IPS-18a (cell line): ENCODE measurements around the gene ZNF205.
A peak's percentile ranks its signal among the peaks of the same experiment; 100 is the strongest.

Experiments
- H3K27ac ChIP-seq: one replicate; pipeline ENCODE4 v1.5.1; 2013; ENCODE audit warnings: low read length
- H3K27me3 ChIP-seq: one replicate; pipeline ENCODE4 v1.6.1; 2013; ENCODE audit warnings: mild to moderate bottlenecking, low read length; ENCODE audit not compliant: control insufficient read depth, insufficient read depth
- H3K36me3 ChIP-seq: one replicate; pipeline ENCODE4 v1.6.1; 2013; ENCODE audit warnings: low read depth, low read length; ENCODE audit not compliant: control insufficient read depth
- H3K4me1 ChIP-seq: one replicate; pipeline ENCODE4 v1.6.1; 2013; ENCODE audit warnings: low read depth, low read length; ENCODE audit not compliant: control insufficient read depth
- H3K4me3 ChIP-seq: one replicate; pipeline ENCODE4 v1.5.1; 2013; ENCODE audit warnings: low read length
- H3K9ac ChIP-seq: one replicate; pipeline ENCODE4 v1.6.1; 2013; ENCODE audit warnings: mild to moderate bottlenecking, low read length, moderate library complexity
- H3K9me3 ChIP-seq: one replicate; pipeline ENCODE4 v1.6.1; 2013; ENCODE audit warnings: low read depth, low read length; ENCODE audit not compliant: control insufficient read depth

Gene ZNF205

GRCh38 chr16:3123986-3124886 lies 11.8 kb downstream of the ZNF205 start:
- Histone ChIP-seq H3K36me3 (peaks cover 16% of the 10 kb centered on the region), H3K4me1 (peaks cover 10% of the 10 kb centered on the region), H3K4me3 (peak overlapping the region; percentile 64), H3K9ac (peak overlapping the region; percentile 36), H3K27ac (no peak overlapping the region), H3K27me3 (no peaks in the 10 kb centered on the region), H3K9me3 (no peaks in the 10 kb centered on the region)

- Histone ChIP-seq H3K9me3 (no peaks in the 10 kb centered on the region), H3K27me3 (no peaks in the 10 kb centered on the region), H3K4me1 (peaks cover 10% of the 10 kb centered on the region), H3K4me3 (no peak overlapping the region), H3K27ac (no peak overlapping the region), H3K36me3 (peaks cover 5% of the 10 kb centered on the region), H3K9ac (no peak overlapping the region)
Measured at GRCh38 chr16:3127745-3128144, 15.4 kb downstream of the ZNF205 start.

- Histone ChIP-seq H3K4me3 (no peak overlapping the region), H3K36me3 (peaks cover 5% of the 10 kb centered on the region), H3K9ac (no peak overlapping the region), H3K27me3 (no peaks in the 10 kb centered on the region), H3K27ac (no peak overlapping the region), H3K9me3 (no peaks in the 10 kb centered on the region), H3K4me1 (peaks cover 5% of the 10 kb centered on the region)
Measured at GRCh38 chr16:3129137-3130131, 17.0 kb downstream of the ZNF205 start.

GRCh38 chr16:3131755-3132377 lies 19.5 kb downstream of the ZNF205 start:
- Histone ChIP-seq H3K4me1 (peaks cover 5% of the 10 kb centered on the region), H3K36me3 (peaks cover 5% of the 10 kb centered on the region), H3K27ac (no peak overlapping the region), H3K9me3 (no peaks in the 10 kb centered on the region), H3K4me3 (no peak overlapping the region), H3K9ac (no peak overlapping the region), H3K27me3 (no peaks in the 10 kb centered on the region)

- Histone ChIP-seq H3K9ac (peak overlapping the region; percentile 99), H3K4me3 (peak overlapping the region; percentile 100), H3K36me3 (no peaks in the 10 kb centered on the region), H3K4me1 (no peaks in the 10 kb centered on the region), H3K27me3 (no peaks in the 10 kb centered on the region), H3K27ac (peak overlapping the region; percentile 97), H3K9me3 (no peaks in the 10 kb centered on the region)
Measured at GRCh38 chr16:3133844-3134243, 21.5 kb downstream of the ZNF205 start.

- H3K9ac ChIP-seq = peak within 1 kb of the TSS; percentile 99
- no peaks in the 10 kb centered on the region for H3K4me1 ChIP-seq
- H3K27ac ChIP-seq = peak within 1 kb of the TSS; percentile 97
- H3K4me3 ChIP-seq = peak within 1 kb of the TSS; percentile 100
- no peaks in the 10 kb centered on the region for H3K36me3 ChIP-seq
- H3K9me3 ChIP-seq = no peaks in the 10 kb centered on the region
- no peaks in the 10 kb centered on the region for H3K27me3 ChIP-seq
Measured at GRCh38 chr16:3134338-3135125, 22.1 kb downstream of the ZNF205 start, which contains the start of gene ZNF213. TSS of gene ZNF213 (plus strand) at chr16:3135029. CDS start at chr16:3137281, 2,252 bp downstream.

GRCh38 chr16:3135126-3135715 lies 22.8 kb downstream of the ZNF205 start:
- no peak overlapping the region for H3K27ac ChIP-seq
- H3K4me1 ChIP-seq = no peaks in the 10 kb centered on the region
- H3K27me3 ChIP-seq = no peaks in the 10 kb centered on the region
- peak overlapping the region; percentile 68 for H3K4me3 ChIP-seq
- no peaks in the 10 kb centered on the region for H3K36me3 ChIP-seq
- H3K9me3 ChIP-seq = no peaks in the 10 kb centered on the region
- peak overlapping the region; percentile 46 for H3K9ac ChIP-seq

GRCh38 chr16:3137267-3137666 lies 24.9 kb downstream of the ZNF205 start:
- H3K27ac ChIP-seq = no peak overlapping the region
- no peak overlapping the region for H3K4me3 ChIP-seq
- no peaks in the 10 kb centered on the region for H3K9me3 ChIP-seq
- no peaks in the 10 kb centered on the region for H3K27me3 ChIP-seq
- H3K9ac ChIP-seq = no peak overlapping the region
- H3K4me1 ChIP-seq = no peaks in the 10 kb centered on the region
- H3K36me3 ChIP-seq = no peaks in the 10 kb centered on the region

GRCh38 chr16:3138342-3138741 lies 26.0 kb downstream of the ZNF205 start:
- H3K36me3 ChIP-seq = no peaks in the 10 kb centered on the region
- no peak overlapping the region for H3K9ac ChIP-seq
- H3K4me1 ChIP-seq = no peaks in the 10 kb centered on the region
- H3K27me3 ChIP-seq = no peaks in the 10 kb centered on the region
- H3K27ac ChIP-seq = no peak overlapping the region
- no peaks in the 10 kb centered on the region for H3K9me3 ChIP-seq
- no peak overlapping the region for H3K4me3 ChIP-seq

- no peak overlapping the region for H3K27ac ChIP-seq
- H3K36me3 ChIP-seq = no peaks in the 10 kb centered on the region
- H3K4me1 ChIP-seq = no peaks in the 10 kb centered on the region
- no peak overlapping the region for H3K9ac ChIP-seq
- no peaks in the 10 kb centered on the region for H3K27me3 ChIP-seq
- H3K9me3 ChIP-seq = no peaks in the 10 kb centered on the region
- no peak overlapping the region for H3K4me3 ChIP-seq
Measured at GRCh38 chr16:3138823-3139426, 26.5 kb downstream of the ZNF205 start.
